IMR-90 (cell line): ENCODE results near the gene MROH2A.

Source experiments
- CEBPB ChIP-seq: IDR thresholded peaks from 2 replicates; pipeline ENCODE4 v1.6.1; 2012; ENCODE audit warnings: low read depth, low read length, improper control_type of control experiment
- CHD1 ChIP-seq: IDR thresholded peaks from 2 replicates; pipeline ENCODE4 v1.6.1; 2012; ENCODE audit warnings: low read depth, low read length, improper control_type of control experiment
- ELK1 ChIP-seq: fragments of 150-350 bp; IDR thresholded peaks from 2 replicates; pipeline ENCODE4 v1.6.1; 2016; ENCODE audit warnings: low read depth, mild to moderate bottlenecking, low read length, moderate library complexity, borderline replicate concordance
- NFE2L2 ChIP-seq: fragments of 150-350 bp; IDR thresholded peaks from 2 replicates; pipeline ENCODE4 v1.6.1; 2016; ENCODE audit warnings: low read depth, mild to moderate bottlenecking, low read length
- POLR2A ChIP-seq: IDR thresholded peaks from 2 replicates; pipeline ENCODE4 v1.6.1; 2012; ENCODE audit warnings: mild to moderate bottlenecking, low read depth, low read length
- RAD21 ChIP-seq: IDR thresholded peaks from 2 replicates; pipeline ENCODE4 v1.6.1; 2012; ENCODE audit warnings: low read length, improper control_type of control experiment
- RCOR1 ChIP-seq: IDR thresholded peaks from 2 replicates; pipeline ENCODE4 v1.6.1; 2012; ENCODE audit warnings: mild to moderate bottlenecking, low read length, improper control_type of control experiment; ENCODE audit not compliant: insufficient replicate concordance
- RFX5 ChIP-seq: IDR thresholded peaks from 2 replicates; pipeline ENCODE4 v1.8.0; 2012; ENCODE audit warnings: low read depth, mild to moderate bottlenecking, low read length, moderate library complexity
- SMC3 ChIP-seq: fragments of 150-350 bp; IDR thresholded peaks from 2 replicates; pipeline ENCODE4 v1.6.1; 2016; ENCODE audit warnings: low read depth, mild to moderate bottlenecking, antibody characterized with exemption, low read length, moderate library complexity
- TF ChIP-seq, protein P1 (sequence below): conservative IDR thresholded peaks from 2 replicates; pipeline ENCODE4 v1.5.1; 2012; ENCODE audit warnings: mild to moderate bottlenecking, low read depth, low read length, improper control_type of control experiment
- TF ChIP-seq, protein P2 (sequence below): fragments of 150-350 bp; IDR thresholded peaks from 2 replicates; pipeline ENCODE4 v1.6.1; 2017; ENCODE audit warnings: mild to moderate bottlenecking, antibody characterized with exemption, low read length, low read depth

DNA sequence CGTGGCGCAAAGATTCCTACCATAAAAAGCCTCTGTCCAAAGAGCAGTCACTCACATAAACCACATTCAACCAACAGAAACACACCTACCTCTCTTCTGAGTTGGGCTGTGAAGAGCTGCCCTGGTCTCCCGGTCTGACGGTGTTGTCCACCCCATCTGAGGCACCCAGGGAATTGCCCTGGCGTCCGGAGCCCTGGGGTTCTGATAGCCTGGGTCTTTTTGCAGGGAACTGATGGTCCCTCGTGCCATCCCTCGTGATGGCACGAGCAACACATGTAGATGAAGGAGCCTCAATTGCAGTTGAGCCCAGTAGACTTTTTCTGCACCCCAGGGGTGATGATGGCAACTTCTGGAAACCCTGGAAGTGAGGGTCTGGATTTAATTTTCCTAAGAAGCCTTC lies 62.4 kb downstream of the MROH2A start:
- TF ChIP-seq, protein P1, sequence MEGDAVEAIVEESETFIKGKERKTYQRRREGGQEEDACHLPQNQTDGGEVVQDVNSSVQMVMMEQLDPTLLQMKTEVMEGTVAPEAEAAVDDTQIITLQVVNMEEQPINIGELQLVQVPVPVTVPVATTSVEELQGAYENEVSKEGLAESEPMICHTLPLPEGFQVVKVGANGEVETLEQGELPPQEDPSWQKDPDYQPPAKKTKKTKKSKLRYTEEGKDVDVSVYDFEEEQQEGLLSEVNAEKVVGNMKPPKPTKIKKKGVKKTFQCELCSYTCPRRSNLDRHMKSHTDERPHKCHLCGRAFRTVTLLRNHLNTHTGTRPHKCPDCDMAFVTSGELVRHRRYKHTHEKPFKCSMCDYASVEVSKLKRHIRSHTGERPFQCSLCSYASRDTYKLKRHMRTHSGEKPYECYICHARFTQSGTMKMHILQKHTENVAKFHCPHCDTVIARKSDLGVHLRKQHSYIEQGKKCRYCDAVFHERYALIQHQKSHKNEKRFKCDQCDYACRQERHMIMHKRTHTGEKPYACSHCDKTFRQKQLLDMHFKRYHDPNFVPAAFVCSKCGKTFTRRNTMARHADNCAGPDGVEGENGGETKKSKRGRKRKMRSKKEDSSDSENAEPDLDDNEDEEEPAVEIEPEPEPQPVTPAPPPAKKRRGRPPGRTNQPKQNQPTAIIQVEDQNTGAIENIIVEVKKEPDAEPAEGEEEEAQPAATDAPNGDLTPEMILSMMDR = no peak
- TF ChIP-seq CEBPB (no peak), CHD1 (no peak), RFX5 (no peak), POLR2A (no peak), SMC3 (no peak), RAD21 (no peak), RCOR1 (no peak), NFE2L2 (no peak), ELK1 (no peak)
- TF ChIP-seq, protein P2, sequence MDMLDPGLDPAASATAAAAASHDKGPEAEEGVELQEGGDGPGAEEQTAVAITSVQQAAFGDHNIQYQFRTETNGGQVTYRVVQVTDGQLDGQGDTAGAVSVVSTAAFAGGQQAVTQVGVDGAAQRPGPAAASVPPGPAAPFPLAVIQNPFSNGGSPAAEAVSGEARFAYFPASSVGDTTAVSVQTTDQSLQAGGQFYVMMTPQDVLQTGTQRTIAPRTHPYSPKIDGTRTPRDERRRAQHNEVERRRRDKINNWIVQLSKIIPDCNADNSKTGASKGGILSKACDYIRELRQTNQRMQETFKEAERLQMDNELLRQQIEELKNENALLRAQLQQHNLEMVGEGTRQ = no peak
